B cell (primary cell): ENCODE results near the gene PRSS56. TPM values are rescaled to one million over a fixed set of nuclear protein-coding genes. Genes with fewer than 3 reads are reported as not detected.

ENCODE experiments used
- ATAC-seq: fragments of 200-7000 bp; cut with Tn5 transposase; one replicate; pipeline ENCODE4 v1.10.0; 2021; ENCODE audit warnings: low read depth, mild to moderate bottlenecking, moderate number of reproducible peaks, moderate library complexity
- CTCF ChIA-PET: fragments of 350-600 bp; sonication (Branson Sonifier 250); formaldehyde crosslinking; loops from one replicate; lab custom pipeline; 2021; ENCODE audit warnings: antibody characterized with exemption, inconsistent platforms; lab: Charles Lee
- POLR2A ChIA-PET: fragments of 350-600 bp; sonication (Branson Sonifier 250); formaldehyde crosslinking; loops from one replicate; lab custom pipeline; 2021; ENCODE audit warnings: antibody characterized with exemption; lab: Charles Lee
- DNase-seq: peaks from one replicate; pipeline ENCODE4 v3.0.0; 2013
- H2AFZ ChIP-seq: 2 replicates; pipeline ENCODE4 v1.6.1; 2012; ENCODE audit warnings: mild to moderate bottlenecking, low read depth, low read length; ENCODE audit not compliant: insufficient read depth, poor library complexity, severe bottlenecking
- H3K27ac ChIP-seq, 2 donors: 1 replicate in 1 of 2; 2 replicates in 1 of 2; pipeline ENCODE4 v1.5.1; 2012 to 2013; ENCODE audit warnings: low read length in 2 of 2, mild to moderate bottlenecking in 2 of 2, moderate library complexity in 1 of 2
- H3K27me3 ChIP-seq, 4 experiments: fragments of 200-600 bp in 1 of 4; sonication (generic) in 1 of 4; replicated peaks in 1 of 4; 1 replicate in 2 of 4; 2 replicates in 2 of 4; pipeline versions ENCODE4 v1.6.1 to v1.7.0; 2013 to 2016; ENCODE audit warnings: low read length in 3 of 4, mild to moderate bottlenecking in 2 of 4, mixed read lengths in 1 of 4, moderate library complexity in 1 of 4; ENCODE audit not compliant: insufficient read depth in 4 of 4, control insufficient read depth in 3 of 4; ENCODE audit errors: control extremely low read depth in 1 of 4
- H3K36me3 ChIP-seq, 2 experiments: replicated peaks in 1 of 2; 1 replicate in 1 of 2; 2 replicates in 1 of 2; pipeline versions ENCODE4 v1.6.1 to v1.7.1; 2013; ENCODE audit warnings: low read length in 1 of 2; ENCODE audit not compliant: insufficient read depth in 2 of 2, control insufficient read depth in 1 of 2; ENCODE audit errors: control extremely low read depth in 1 of 2, extremely low read depth in 1 of 2
- H3K4me1 ChIP-seq, 2 donors: fragments of 200-600 bp in 1 of 2; sonication (generic) in 1 of 2; 1 replicate in 1 of 2; 2 replicates in 1 of 2; pipeline versions ENCODE4 v1.5.1 to v1.6.1; 2013 to 2017; ENCODE audit warnings: low read length in 2 of 2; ENCODE audit not compliant: control insufficient read depth in 2 of 2, insufficient read depth in 2 of 2
- H3K4me2 ChIP-seq: replicated peaks from 2 replicates; pipeline ENCODE3; 2012; ENCODE audit warnings: mild to moderate bottlenecking, low read depth, low read length; ENCODE audit not compliant: poor library complexity, severe bottlenecking
- H3K4me3 ChIP-seq, 5 experiments: fragments of 200-600 bp in 1 of 5; sonication (generic) in 1 of 5; 1 replicate in 3 of 5; 2 replicates in 2 of 5; pipeline versions ENCODE4 v1.5.1 to v1.7.0; 2011 to 2016; ENCODE audit warnings: low read length in 4 of 5, mild to moderate bottlenecking in 4 of 5, low read depth in 2 of 5, control low read depth in 1 of 5, moderate library complexity in 1 of 5; ENCODE audit not compliant: insufficient read depth in 1 of 5; ENCODE audit errors: control extremely low read depth in 1 of 5, extremely low read depth in 1 of 5
- H3K79me2 ChIP-seq: fragments of 200-600 bp; sonication (generic); one replicate; pipeline ENCODE4 v1.6.0; 2016; ENCODE audit warnings: low read length; ENCODE audit not compliant: control insufficient read depth, insufficient read depth
- H3K9ac ChIP-seq: fragments of 200-600 bp; sonication (generic); 2 replicates; pipeline ENCODE4 v1.6.1; 2017; ENCODE audit warnings: mild to moderate bottlenecking, low read length, moderate library complexity
- H3K9me3 ChIP-seq, 3 donors: one replicate each; pipeline versions ENCODE4 v1.6.1 to v1.7.1; 2013; ENCODE audit warnings: low read length in 2 of 3; ENCODE audit not compliant: control insufficient read depth in 2 of 3, insufficient read depth in 1 of 3; ENCODE audit errors: control extremely low read depth in 1 of 3
- H4K20me1 ChIP-seq: 2 replicates; pipeline ENCODE4 v1.6.0; 2012; ENCODE audit warnings: mild to moderate bottlenecking, low read length; ENCODE audit not compliant: insufficient read depth, control insufficient read depth, poor library complexity, severe bottlenecking
- H3K27ac Mint-ChIP-seq: one replicate; pipeline ENCODE4 v1.8.0; 2021; ENCODE audit warnings: mixed read lengths
- H3K27me3 Mint-ChIP-seq: one replicate; pipeline ENCODE4 v1.8.0; 2021; ENCODE audit warnings: mixed read lengths
- H3K4me1 Mint-ChIP-seq: one replicate; pipeline ENCODE4 v1.8.0; 2021; ENCODE audit warnings: mixed read lengths
- H3K4me3 Mint-ChIP-seq: one replicate; pipeline ENCODE4 v1.8.0; 2021; ENCODE audit warnings: mixed read lengths
- H3K9me3 Mint-ChIP-seq: one replicate; pipeline ENCODE4 v1.8.0; 2022; ENCODE audit warnings: mixed read lengths; ENCODE audit not compliant: insufficient read depth
- CTCF ChIP-seq: fragments of 200-600 bp; IDR thresholded peaks from one replicate; pipeline ENCODE4 v1.8.0; 2022; ENCODE audit warnings: antibody characterized with exemption, mild to moderate bottlenecking
- EZH2 ChIP-seq: IDR thresholded peaks from 2 replicates; pipeline ENCODE4 v1.6.1; 2012; ENCODE audit warnings: borderline replicate concordance, low read depth, mild to moderate bottlenecking, moderate library complexity, low read length; ENCODE audit not compliant: insufficient read depth, poor library complexity, severe bottlenecking
- WGBS: methylation state at CpG from one replicate; pipeline ENCODE4 v1.1.5; 2013; ENCODE audit warnings: missing lambda C conversion rate; ENCODE audit not compliant: insufficient coverage; 5-methylcytosine and 5-hydroxymethylcytosine counted together
- intact Hi-C: fragments of 100-400 bp; cut with micrococcal nuclease; formaldehyde crosslinking; loops from one replicate; pipeline ENCODE4 v1.10.0; 2022
- polyA plus RNA-seq: library from polyadenylated mRNA; depleted of rRNA; stranded (reverse); fragments of >200 nt; gene quantifications from 2 replicates; pipeline ENCODE4 v1.2.3, GENCODE V29; 2012
- total RNA-seq, 2 donors: library from RNA; stranded (reverse); fragments of 120-200 nt in 1 of 2; gene quantifications; 1 replicate in 1 of 2; 2 replicates in 1 of 2; pipeline versions ENCODE4 v1.2.3 to v1.2.4, GENCODE V29; 2013 to 2022

The PRSS56 gene
- total and polyA plus RNA-seq, 2 donors (not counting 1 experiment from before 2014, with no cell fraction given) = not detected

GRCh38 chr2:232486558-232487384 is 33.4 kb upstream of the PRSS56 start:
- H3K4me3 ChIP-seq = no peak overlapping the region
- no peak for ATAC-seq
- no peaks in the 10 kb centered on the region for H4K20me1 ChIP-seq
- 6% methylated on average over 69 of the region's 74 CpGs for WGBS
- peak overlapping the region; percentile 42 for H3K4me2 ChIP-seq
- H2AFZ ChIP-seq = no peak overlapping the region
- no peaks in the 10 kb centered on the region for H3K79me2 ChIP-seq
- ChIA-PET POLR2A (no interaction called here), CTCF (no interaction called here)
- no peak for TF ChIP-seq EZH2
- no peak for TF ChIP-seq CTCF
- H3K4me1 ChIP-seq = peaks cover 7 to 11% of the 10 kb centered on the region in 2 donors
- intact Hi-C loops = no loop called here
- H3K9me3 ChIP-seq = no peaks in the 10 kb centered on the region
- Mint-ChIP-seq H3K9me3 (no peaks in the 10 kb centered on the region), H3K27ac (no peak overlapping the region), H3K27me3 (peaks cover 44% of the 10 kb centered on the region), H3K4me1 (peaks cover 11% of the 10 kb centered on the region), H3K4me3 (peak overlapping the region; percentile 34)
- DNase-seq = no peak
- no peak overlapping the region for H3K9ac ChIP-seq
- H3K27ac ChIP-seq = no peak overlapping the region
- no peaks in the 10 kb centered on the region for H3K36me3 ChIP-seq
- peaks cover 0 to 33% (median 2%) of the 10 kb centered on the region in 4 experiments for H3K27me3 ChIP-seq

GRCh38 chr2:232487385-232488096 is 32.6 kb upstream of the PRSS56 start, which contains the start of gene ECEL1:
ECEL1 (minus strand) TSS chr2:232487834; CDS start chr2:232486653, 1,181 bp downstream.
- 2% methylated on average over 98 of the region's 102 CpGs for WGBS
- Mint-ChIP-seq H3K9me3 (no peaks in the 10 kb centered on the region), H3K4me3 (peak within 1 kb of the TSS; percentile 45), H3K4me1 (peaks cover 11% of the 10 kb centered on the region), H3K27me3 (peaks cover 41% of the 10 kb centered on the region), H3K27ac (no peak within 1 kb of the TSS)
- no peaks in the 10 kb centered on the region for H3K36me3 ChIP-seq
- ATAC-seq (no peak), DNase-seq (no peak)
- POLR2A ChIA-PET = no interaction called here
- no peak within 1 kb of the TSS for H3K9ac ChIP-seq
- peaks cover 7 to 11% of the 10 kb centered on the region in 2 donors for H3K4me1 ChIP-seq
- CTCF ChIA-PET = no interaction called here
- H4K20me1 ChIP-seq = no peaks in the 10 kb centered on the region
- no peaks in the 10 kb centered on the region for H3K9me3 ChIP-seq
- H3K27me3 ChIP-seq = peaks cover 0 to 33% (median 2%) of the 10 kb centered on the region in 4 experiments
- peak within 1 kb of the TSS; percentile 42 for H3K4me2 ChIP-seq
- H2AFZ ChIP-seq = no peak within 1 kb of the TSS
- no peak within 1 kb of the TSS for H3K27ac ChIP-seq
- H3K4me3 ChIP-seq = no peak within 1 kb of the TSS
- no peaks in the 10 kb centered on the region for H3K79me2 ChIP-seq
- TF ChIP-seq CTCF = no peak
- TF ChIP-seq EZH2 = no peak
- intact Hi-C loops = no loop called here
